ENCODE results near the gene PARP11.

The PARP11 gene

DNA sequence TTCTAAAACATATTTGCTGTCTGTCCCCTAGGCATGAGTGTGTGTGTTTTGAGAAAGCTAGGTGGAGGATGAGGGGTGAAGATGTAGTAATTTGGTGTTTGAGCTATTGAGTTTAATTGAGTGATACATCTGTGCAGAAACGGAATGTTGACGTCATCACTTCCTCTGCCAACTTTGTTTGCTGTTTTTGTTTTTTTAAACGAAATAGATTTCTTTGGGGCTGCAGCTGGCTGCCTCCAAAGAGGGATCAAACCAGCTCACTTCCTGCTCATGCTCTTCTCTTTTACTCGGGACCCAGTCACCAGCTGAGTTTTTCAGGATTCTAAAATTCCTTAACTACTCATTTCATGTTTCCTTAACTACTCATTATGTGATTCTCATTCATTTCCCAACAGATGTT lies 100.8 kb downstream of the PARP11 start:
- no peak for DNase-seq (ENCODE audit: low read depth in 3 of 3)

DNA sequence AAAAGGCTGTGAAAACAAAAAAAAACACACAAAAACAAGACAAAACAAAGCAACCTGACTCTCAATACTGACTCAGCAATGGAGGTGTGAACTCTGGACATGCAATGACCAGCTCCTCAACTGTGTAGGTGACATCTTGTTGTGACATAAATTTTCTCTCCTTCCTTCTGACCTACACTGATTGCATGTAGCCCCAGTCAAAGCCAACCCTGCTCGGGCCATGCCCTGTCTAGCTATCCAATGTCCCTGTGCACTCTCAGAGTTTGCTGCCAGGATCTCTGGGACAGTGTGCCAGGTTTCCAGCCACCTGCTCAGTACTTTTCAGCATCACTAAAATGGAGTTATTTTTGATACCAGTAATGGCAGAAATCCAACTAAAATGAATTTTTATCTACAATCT lies 101.3 kb downstream of the PARP11 start:
- no peak for DNase-seq (ENCODE audit: low read depth in 3 of 3)

DNA sequence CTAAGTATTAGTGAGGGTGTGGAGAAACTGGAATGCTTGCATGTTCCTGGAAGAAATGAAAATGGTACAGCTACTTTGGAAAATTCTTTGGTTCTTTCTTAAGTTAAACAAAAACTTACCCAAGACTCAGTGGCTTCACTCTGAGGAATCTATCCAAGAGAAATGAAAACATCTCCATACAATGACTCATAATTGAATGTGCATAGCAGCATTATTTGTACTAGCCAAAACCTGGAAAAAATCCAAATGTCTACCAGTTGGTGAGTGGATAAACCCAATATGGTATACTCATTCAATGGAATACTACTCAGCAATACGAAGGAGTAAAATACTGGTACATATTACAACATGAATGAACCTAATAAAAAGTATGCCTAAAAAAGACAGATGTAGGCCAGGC lies 102.3 kb downstream of the PARP11 start:
- DNase-seq (ENCODE audit: low read depth in 3 of 3): no peak

DNA sequence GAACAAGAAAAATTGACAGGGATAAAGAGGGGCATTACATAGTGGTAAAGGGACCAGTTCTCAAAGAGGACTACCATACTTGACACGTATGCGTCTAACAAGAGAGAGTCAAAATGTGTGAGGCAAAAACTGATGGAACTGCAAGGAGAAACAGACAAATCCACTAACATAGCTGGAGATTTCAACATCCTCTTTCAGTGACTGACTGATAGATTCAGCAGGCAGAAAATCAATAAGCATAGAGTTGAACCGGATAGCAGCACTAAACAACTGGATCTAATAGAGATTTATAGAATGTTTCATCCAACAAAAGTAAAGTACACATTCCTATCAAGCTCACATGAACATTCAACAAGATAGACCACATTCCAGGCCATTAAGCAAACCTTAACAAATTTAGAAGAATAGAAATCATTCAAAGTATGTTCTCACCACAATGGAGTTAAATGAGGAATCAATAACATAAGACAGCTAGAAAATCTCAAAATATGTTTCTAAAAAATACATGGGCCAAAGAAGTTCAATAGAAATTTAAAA lies 104.2 kb downstream of the PARP11 start:
- DNase-seq (ENCODE audit: low read depth in 3 of 3): no peak

DNA sequence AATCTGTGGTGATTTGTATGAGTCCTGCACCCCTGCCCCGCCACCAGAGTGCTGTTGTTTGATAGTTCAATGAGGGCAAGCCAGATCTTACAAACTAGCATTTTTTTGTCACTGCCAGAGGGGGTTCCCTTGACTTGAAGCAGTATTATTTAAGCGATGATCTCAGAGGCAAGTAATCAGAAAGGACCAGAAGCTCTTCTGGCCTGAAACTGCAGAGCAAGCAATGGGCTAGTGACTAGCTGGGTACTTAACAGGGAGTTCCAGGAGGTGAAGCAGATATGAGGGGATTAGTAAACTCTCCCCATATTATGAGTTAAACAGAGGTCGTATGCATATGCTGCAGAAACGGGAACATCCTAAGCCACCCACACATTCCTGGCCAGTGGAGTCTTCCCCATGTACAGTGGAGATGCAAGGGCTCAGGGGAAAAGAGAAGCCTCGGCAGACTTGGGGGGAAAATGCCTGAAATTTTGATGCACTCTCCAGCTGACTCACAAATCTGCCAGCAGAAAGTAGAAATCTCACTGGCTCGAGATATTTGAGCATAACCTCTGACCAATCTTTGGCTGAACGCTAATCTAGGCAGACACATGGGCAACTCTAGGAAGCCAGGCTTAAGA lies 112.0 kb downstream of the PARP11 start:
- no peak for DNase-seq (ENCODE audit: low read depth in 3 of 3)

DNA sequence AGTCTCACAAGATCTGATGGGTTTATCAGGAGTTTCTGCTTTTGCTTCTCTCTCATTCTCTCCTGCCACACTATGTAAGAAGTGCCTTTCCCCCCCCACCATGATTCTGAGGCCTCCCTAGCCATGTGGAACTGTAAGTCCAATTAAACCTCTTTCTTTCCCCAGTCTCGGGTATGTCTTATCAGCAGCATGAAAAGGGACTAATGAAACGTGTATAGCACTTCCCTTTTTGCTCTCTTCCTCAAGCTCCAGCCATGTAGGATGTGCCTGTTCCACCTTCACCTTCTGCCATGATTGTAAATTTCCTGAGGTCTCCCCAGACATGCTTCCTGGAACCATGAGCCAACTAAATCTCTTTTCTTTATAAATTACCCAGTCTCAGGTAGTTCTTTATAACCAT lies 113.3 kb downstream of the PARP11 start:
- no peak for DNase-seq (ENCODE audit: low read depth in 3 of 3)
